Transverse colon (tissue), 4 donors: Measurements from ENCODE around the gene PLAAT4. TPM values are rescaled to one million over a fixed set of nuclear protein-coding genes. Genes with fewer than 3 reads are reported as not detected.

ENCODE experiments used
- DNase-seq: peaks from one replicate; pipeline ENCODE4 v3.0.0-alpha.2; 2019
- H3K27ac ChIP-seq, 4 donors: fragments of 200-600 bp; sonication (generic); 2 replicates each; pipeline ENCODE4 v1.5.1; 2016 to 2018; ENCODE audit warnings: inconsistent platforms in 4 of 4
- H3K27me3 ChIP-seq: fragments of 200-600 bp; sonication (generic); 2 replicates; pipeline ENCODE4 v1.5.1; 2017; ENCODE audit warnings: inconsistent platforms
- H3K36me3 ChIP-seq, 4 donors: fragments of 200-600 bp; sonication (generic); 2 replicates each; pipeline ENCODE4 v1.5.1; 2017 to 2019; ENCODE audit warnings: inconsistent platforms in 4 of 4
- H3K4me1 ChIP-seq, 4 donors: fragments of 200-600 bp; sonication (generic); 2 replicates each; pipeline ENCODE4 v1.5.1; 2017 to 2020; ENCODE audit warnings: inconsistent platforms in 4 of 4
- H3K4me3 ChIP-seq, 4 donors: fragments of 200-600 bp; sonication (generic); 1 replicate in 1 of 4; 2 replicates in 3 of 4; pipeline versions ENCODE4 v1.5.1 to v1.6.1; 2017 to 2019; ENCODE audit warnings: inconsistent platforms in 4 of 4
- H3K9me3 ChIP-seq, 2 donors: fragments of 200-600 bp; sonication (generic); 2 replicates each; pipeline ENCODE4 v1.5.1; 2017 to 2019; ENCODE audit warnings: inconsistent platforms in 2 of 2
- EP300 ChIP-seq: sonication (generic); formaldehyde crosslinking; IDR thresholded peaks from one replicate; pipeline ENCODE4 v1.6.1; 2017; ENCODE audit warnings: antibody characterized with exemption, low read depth
- POLR2A ChIP-seq: fragments of 450-650 bp; IDR thresholded peaks from one replicate; pipeline ENCODE4 v1.6.1; 2016; ENCODE audit warnings: antibody characterized with exemption, mild to moderate bottlenecking, moderate library complexity
- POLR2AphosphoS5 ChIP-seq, 3 donors: sonication (generic); formaldehyde crosslinking; IDR thresholded peaks; one replicate each; pipeline ENCODE4 v1.6.1; 2016; ENCODE audit warnings: antibody characterized with exemption in 3 of 3
- WGBS, 2 donors: methylation state at CpG; one replicate each; pipeline ENCODE4 v1.1.5; 2018; ENCODE audit warnings: low coverage in 1 of 2; 5-methylcytosine and 5-hydroxymethylcytosine counted together
- in situ Hi-C, 4 donors: fragments of 200-750 bp; cut with MboI; loops; one replicate each; pipeline versions ENCODE4 v1.15.0 to v1.15.1; 2017; ENCODE audit warnings: low sequenced_read_pairs in 3 of 4, low pct_ligation_motif_present in 1 of 4, low pct_unique_long_range_greater_than_20kb in 1 of 4
- intact Hi-C: fragments of 100-400 bp; cut with DNase I; formaldehyde crosslinking; loops from one replicate; pipeline ENCODE4 v1.15.1; 2023; ENCODE audit warnings: low total_unique reads
- total RNA-seq, 4 donors: library from RNA; depleted of rRNA; stranded (reverse); fragments of >200 nt; gene quantifications; one replicate each; pipeline ENCODE4 v1.1.0, GENCODE V29; 2016
- TF ChIP-seq, protein P1 (sequence below), 5 experiments: fragments of 200-600 bp in 3 of 5; fragments of 450-650 bp in 2 of 5; sonication (generic) in 3 of 5; IDR thresholded peaks; 1 replicate in 2 of 5; 2 replicates in 3 of 5; pipeline ENCODE4 v1.5.1; 2016 to 2017; ENCODE audit warnings: antibody characterized with exemption in 5 of 5, inconsistent platforms in 3 of 5, mild to moderate bottlenecking in 2 of 5, moderate library complexity in 1 of 5

Gene PLAAT4
- total RNA-seq, 4 donors from 2014 or later: 35.4 to 78.6 (median 40.7) TPM

DNA sequence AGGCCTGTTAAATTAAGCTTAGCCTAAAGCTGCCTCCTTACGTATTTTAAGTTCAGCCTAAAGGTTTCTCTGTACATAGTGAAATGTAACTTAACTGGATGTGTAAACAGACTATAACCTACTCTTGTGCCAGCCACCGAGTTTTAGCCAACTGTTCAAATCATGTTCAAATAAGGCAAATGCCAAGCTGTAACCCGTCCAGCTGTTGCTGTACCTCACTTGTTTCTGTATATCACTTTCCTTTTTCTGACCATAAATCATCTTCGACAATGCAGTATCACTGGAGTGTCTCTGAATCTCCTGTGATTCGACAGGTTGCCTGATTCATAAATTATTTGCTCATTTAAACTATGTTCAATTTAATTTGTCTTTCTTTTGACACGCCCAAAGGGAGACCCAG is 41.6 kb upstream of the PLAAT4 start:
- Histone ChIP-seq H3K27ac (no peak overlapping the region), H3K27me3 (peaks cover 31% of the 10 kb centered on the region), H3K4me1 (peaks cover 5 to 17% (median 10%) of the 10 kb centered on the region in 4 donors), H3K4me3 (no peak overlapping the region), H3K36me3 (no peaks in the 10 kb centered on the region), H3K9me3 (peaks cover 4 to 11% of the 10 kb centered on the region in 2 donors)
- no peak for TF ChIP-seq EP300
- no peak for TF ChIP-seq POLR2A
- no peak for TF ChIP-seq POLR2AphosphoS5 (IDR thresholded peaks at IDR 0.05)
- TF ChIP-seq, protein P1, sequence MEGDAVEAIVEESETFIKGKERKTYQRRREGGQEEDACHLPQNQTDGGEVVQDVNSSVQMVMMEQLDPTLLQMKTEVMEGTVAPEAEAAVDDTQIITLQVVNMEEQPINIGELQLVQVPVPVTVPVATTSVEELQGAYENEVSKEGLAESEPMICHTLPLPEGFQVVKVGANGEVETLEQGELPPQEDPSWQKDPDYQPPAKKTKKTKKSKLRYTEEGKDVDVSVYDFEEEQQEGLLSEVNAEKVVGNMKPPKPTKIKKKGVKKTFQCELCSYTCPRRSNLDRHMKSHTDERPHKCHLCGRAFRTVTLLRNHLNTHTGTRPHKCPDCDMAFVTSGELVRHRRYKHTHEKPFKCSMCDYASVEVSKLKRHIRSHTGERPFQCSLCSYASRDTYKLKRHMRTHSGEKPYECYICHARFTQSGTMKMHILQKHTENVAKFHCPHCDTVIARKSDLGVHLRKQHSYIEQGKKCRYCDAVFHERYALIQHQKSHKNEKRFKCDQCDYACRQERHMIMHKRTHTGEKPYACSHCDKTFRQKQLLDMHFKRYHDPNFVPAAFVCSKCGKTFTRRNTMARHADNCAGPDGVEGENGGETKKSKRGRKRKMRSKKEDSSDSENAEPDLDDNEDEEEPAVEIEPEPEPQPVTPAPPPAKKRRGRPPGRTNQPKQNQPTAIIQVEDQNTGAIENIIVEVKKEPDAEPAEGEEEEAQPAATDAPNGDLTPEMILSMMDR (IDR thresholded peaks at IDR 0.05): no peak
- no peak for DNase-seq
- intact Hi-C loops: no loop called here
- in situ Hi-C loops: loop anchor here in 1 of 4 donors (25.0 kb wide), 1 partner anchor 242 kb away; no protein-coding TSS in a partner anchor
- WGBS, 2 donors: 50 to 68% methylated on average over 5 to 6 of the region's 6 CpGs

DNA sequence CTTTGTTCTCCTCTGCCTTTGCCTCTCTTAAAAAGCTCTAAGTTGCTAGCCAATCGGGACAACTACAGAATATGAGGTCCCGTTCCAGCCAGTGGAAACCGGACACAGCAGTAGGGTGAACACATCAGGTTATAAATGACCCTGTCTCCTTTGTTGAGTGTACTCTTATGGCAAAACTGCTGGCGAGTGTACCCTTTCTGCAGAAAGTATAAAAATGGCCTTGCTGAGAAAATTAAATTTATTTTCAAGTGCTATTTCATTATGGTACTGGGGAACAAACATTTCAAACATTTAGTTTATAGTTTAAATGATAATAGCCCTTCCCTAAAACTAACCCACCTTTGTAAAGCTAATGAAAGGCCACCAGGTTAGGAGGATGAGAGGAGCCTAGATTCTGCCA is 36.7 kb upstream of the PLAAT4 start:
- H3K27me3 ChIP-seq: no peaks in the 10 kb centered on the region
- WGBS, 2 donors: 88 to 98% methylated on average over 4 of the region's 4 CpGs
- no peaks in the 10 kb centered on the region for H3K36me3 ChIP-seq
- DNase-seq: no peak
- no peak overlapping the region for H3K4me3 ChIP-seq
- in situ Hi-C loops (loop anchor here in 1 of 4 donors (25.0 kb wide), 1 partner anchor 237 kb away; no protein-coding TSS in a partner anchor), intact Hi-C loops (no loop called here)
- H3K4me1 ChIP-seq: no peaks in the 10 kb centered on the region
- H3K9me3 ChIP-seq: peaks cover 4 to 13% of the 10 kb centered on the region in 2 donors
- H3K27ac ChIP-seq: no peak overlapping the region
- TF ChIP-seq EP300 (no peak), POLR2AphosphoS5 (IDR thresholded peaks at IDR 0.05) (no peak), POLR2A (no peak)
- TF ChIP-seq, protein P1 (IDR thresholded peaks at IDR 0.05): no peak

DNA sequence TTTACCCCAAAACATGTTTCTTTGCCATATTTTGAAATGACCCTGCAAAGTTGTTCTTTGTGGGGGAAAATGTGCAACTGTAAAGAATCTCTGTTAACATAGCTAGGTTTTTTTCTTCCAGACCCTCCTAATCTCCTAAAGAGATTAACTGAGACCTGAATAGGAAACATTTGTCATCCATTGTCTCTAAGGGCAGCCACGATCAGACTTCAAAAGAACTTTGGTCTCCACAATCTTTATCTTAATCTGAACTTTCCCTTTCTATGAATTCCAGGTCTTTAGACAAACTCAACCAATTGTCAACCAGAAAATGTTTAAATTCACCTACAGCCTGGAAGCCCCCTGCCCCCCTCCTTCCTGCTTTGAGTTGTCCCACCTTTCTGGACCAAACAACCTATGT is 35.4 kb upstream of the PLAAT4 start:
- Histone ChIP-seq H3K9me3 (peaks cover 4 to 13% of the 10 kb centered on the region in 2 donors), H3K27ac (no peak overlapping the region), H3K27me3 (no peaks in the 10 kb centered on the region), H3K4me1 (no peaks in the 10 kb centered on the region), H3K4me3 (no peak overlapping the region), H3K36me3 (no peaks in the 10 kb centered on the region)
- in situ Hi-C loops (no loop called here), intact Hi-C loops (no loop called here)
- TF ChIP-seq, protein P1 (IDR thresholded peaks at IDR 0.05): no peak
- TF ChIP-seq POLR2A: no peak
- no peak for TF ChIP-seq EP300
- no peak for TF ChIP-seq POLR2AphosphoS5 (IDR thresholded peaks at IDR 0.05)
- WGBS, 2 donors: 54 to 62% methylated on average over 1 of the region's 1 CpG
- no peak for DNase-seq

DNA sequence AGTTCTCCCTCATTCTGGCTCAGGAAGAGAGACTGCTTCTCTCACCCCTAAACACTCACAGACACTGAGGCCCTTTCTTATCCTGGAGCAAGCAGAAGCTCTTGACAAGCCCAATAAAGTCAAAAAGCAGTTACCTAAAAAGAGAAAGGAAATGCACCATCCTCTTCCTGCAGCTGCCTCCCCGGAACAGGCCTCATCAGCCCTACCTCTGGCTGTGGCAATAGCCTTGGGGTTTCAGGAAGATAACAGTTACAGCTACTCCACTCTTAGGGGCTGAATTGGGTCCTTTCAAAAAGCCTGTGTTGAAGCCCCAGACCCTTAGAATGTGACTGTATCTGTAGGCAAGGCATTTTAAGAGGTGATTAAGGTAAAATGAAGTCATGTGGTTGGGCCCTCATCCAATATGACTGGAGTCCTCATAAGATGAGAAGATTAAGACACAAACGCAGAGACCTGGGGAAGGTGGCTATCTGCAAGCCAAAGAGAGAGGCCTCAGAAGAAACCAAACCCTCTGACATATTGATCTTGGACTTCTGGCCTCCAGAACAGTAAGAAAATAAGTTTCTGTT is 34.3 kb upstream of the PLAAT4 start:
- DNase-seq: no peak
- in situ Hi-C loops: no loop called here
- TF ChIP-seq EP300 (no peak), POLR2AphosphoS5 (IDR thresholded peaks at IDR 0.05) (no peak), POLR2A (no peak)
- TF ChIP-seq, protein P1 (IDR thresholded peaks at IDR 0.05): no peak
- H3K9me3 ChIP-seq: peaks cover 4 to 13% of the 10 kb centered on the region in 2 donors
- H3K36me3 ChIP-seq: no peaks in the 10 kb centered on the region
- H3K4me1 ChIP-seq: no peaks in the 10 kb centered on the region
- intact Hi-C loops: no loop called here
- 70 to 80% methylated on average over 1 to 2 of the region's 2 CpGs for WGBS, 2 donors
- H3K4me3 ChIP-seq: no peak overlapping the region
- no peak overlapping the region for H3K27ac ChIP-seq
- no peaks in the 10 kb centered on the region for H3K27me3 ChIP-seq
